Liver (tissue), 9 donors: ENCODE measurements around the gene SF1. TPM values are rescaled to one million over a fixed set of nuclear protein-coding genes. Genes with fewer than 3 reads are reported as not detected.

Experiments
- DNase-seq: peaks from one replicate; pipeline ENCODE4 v3.0.0-alpha.2; 2017; ENCODE audit warnings: low spot score
- H3K27ac ChIP-seq, 2 donors: one replicate each; pipeline ENCODE4 v1.7.0; 2013; ENCODE audit warnings: inconsistent platforms in 2 of 2, low read length in 2 of 2, control low read depth in 1 of 2, low read depth in 1 of 2, mild to moderate bottlenecking in 1 of 2
- H3K27me3 ChIP-seq, 4 donors: one replicate each; pipeline versions ENCODE4 v1.6.1 to v1.7.0; 2013; ENCODE audit warnings: low read length in 3 of 4, inconsistent platforms in 1 of 4, mild to moderate bottlenecking in 1 of 4, moderate library complexity in 1 of 4; ENCODE audit not compliant: control insufficient read depth in 4 of 4, insufficient read depth in 4 of 4
- H3K36me3 ChIP-seq, 4 donors: one replicate each; pipeline versions ENCODE4 v1.6.1 to v1.7.0; 2013; ENCODE audit warnings: low read length in 3 of 4, mild to moderate bottlenecking in 3 of 4, low read depth in 1 of 4, moderate library complexity in 1 of 4; ENCODE audit not compliant: control insufficient read depth in 4 of 4, insufficient read depth in 3 of 4
- H3K4me1 ChIP-seq, 4 donors: one replicate each; pipeline versions ENCODE4 v1.6.1 to v1.7.0; 2013; ENCODE audit warnings: low read length in 3 of 4, mild to moderate bottlenecking in 3 of 4, moderate library complexity in 1 of 4; ENCODE audit not compliant: control insufficient read depth in 4 of 4, insufficient read depth in 4 of 4
- H3K4me3 ChIP-seq, 3 donors: one replicate each; pipeline versions ENCODE4 v1.6.1 to v1.7.0; 2013; ENCODE audit warnings: low read length in 3 of 3, control low read depth in 1 of 3, low read depth in 1 of 3, mild to moderate bottlenecking in 1 of 3
- H3K9ac ChIP-seq, 2 donors: one replicate each; pipeline ENCODE4 v1.7.0; 2013; ENCODE audit warnings: low read length in 2 of 2, mild to moderate bottlenecking in 2 of 2, moderate library complexity in 2 of 2, control low read depth in 1 of 2, low read depth in 1 of 2
- H3K9me3 ChIP-seq, 4 donors: one replicate each; pipeline versions ENCODE4 v1.6.1 to v1.7.0; 2013; ENCODE audit warnings: low read length in 3 of 4; ENCODE audit not compliant: control insufficient read depth in 4 of 4
- ATF3 ChIP-seq: IDR thresholded peaks from 2 replicates; pipeline ENCODE4 v1.6.1; 2016; ENCODE audit warnings: antibody characterized with exemption
- FOXA1 ChIP-seq: IDR thresholded peaks from 2 replicates; pipeline ENCODE4 v1.6.1; 2016; ENCODE audit warnings: antibody characterized with exemption
- FOXA2 ChIP-seq: IDR thresholded peaks from 2 replicates; pipeline ENCODE4 v1.6.1; 2016; ENCODE audit warnings: antibody characterized with exemption
- JUND ChIP-seq, 2 donors: IDR thresholded peaks; 2 replicates each; pipeline ENCODE4 v1.6.1; 2016; ENCODE audit warnings: antibody characterized with exemption in 2 of 2
- MAX ChIP-seq: IDR thresholded peaks from 2 replicates; pipeline ENCODE4 v1.6.1; 2016; ENCODE audit warnings: antibody characterized with exemption
- NR2F2 ChIP-seq: IDR thresholded peaks from 2 replicates; pipeline ENCODE4 v1.6.1; 2016; ENCODE audit warnings: antibody characterized with exemption
- RAD21 ChIP-seq, 2 donors: IDR thresholded peaks; 2 replicates each; pipeline ENCODE4 v1.6.1; 2016; ENCODE audit warnings: antibody characterized with exemption in 2 of 2, mild to moderate bottlenecking in 2 of 2
- REST ChIP-seq: IDR thresholded peaks from 2 replicates; pipeline ENCODE4 v1.6.1; 2016; ENCODE audit warnings: antibody characterized with exemption, mild to moderate bottlenecking
- RXRA ChIP-seq, 2 donors: IDR thresholded peaks; 2 replicates each; pipeline ENCODE4 v1.6.1; 2017 to 2018; ENCODE audit warnings: antibody characterized with exemption in 2 of 2, mild to moderate bottlenecking in 1 of 2
- TAF1 ChIP-seq: conservative IDR thresholded peaks from 2 replicates; pipeline ENCODE4 v1.6.1; 2016; ENCODE audit warnings: antibody characterized with exemption, mild to moderate bottlenecking
- YY1 ChIP-seq: IDR thresholded peaks from 2 replicates; pipeline ENCODE4 v1.6.1; 2016; ENCODE audit warnings: antibody characterized with exemption, mild to moderate bottlenecking
- WGBS: extraction: QIAGEN DNeasy Blood & Tissue Kit; methylation state at CpG from one replicate; pipeline ENCODE4 v1.1.7; 2013; 5-methylcytosine and 5-hydroxymethylcytosine counted together
- polyA plus RNA-seq, 2 donors: library from polyadenylated mRNA; stranded (reverse) in 1 of 2; unstranded in 1 of 2; fragments of 200-250 nt in 1 of 2; fragments of >200 nt in 1 of 2; fragmentation: Nextera tagmentation in 1 of 2; extraction: Ambion mirVana in 1 of 2; gene quantifications; one replicate each; pipeline versions ENCODE4 v1.2.1 to v1.2.3, GENCODE V29; 2013 to 2015
- total RNA-seq, 2 donors: library from RNA; depleted of rRNA; stranded (reverse); fragments of >200 nt; gene quantifications; one replicate each; pipeline ENCODE4 v1.2.3, GENCODE V29; 2014
- donor health status: healthy.
- donor health status: healthy.
- donor health status: healthy.
- donor health status: healthy.
- donor health status: healthy.

The SF1 gene
- total and polyA plus RNA-seq, 4 donors, result 44.9 to 135 (median 50.1) TPM

GRCh38 chr11:64796047-64796756 lies 17.9 kb upstream of the SF1 start:
- H3K36me3 ChIP-seq, result peaks cover 0 to 6% (median under 1%) of the 10 kb centered on the region in 4 donors
- no peaks in the 10 kb centered on the region for H3K27me3 ChIP-seq
- H3K4me3 ChIP-seq, result no peak overlapping the region
- no peak for DNase-seq
- no peak overlapping the region for H3K9ac ChIP-seq
- H3K27ac ChIP-seq, result no peak overlapping the region
- no peaks in the 10 kb centered on the region for H3K9me3 ChIP-seq
- H3K4me1 ChIP-seq, result no peaks in the 10 kb centered on the region
- TF ChIP-seq NR2F2, result no peak
- TF ChIP-seq RAD21 (IDR thresholded peaks at IDR 0.05), result no peak
- no peak for TF ChIP-seq REST
- WGBS, result 84% methylated on average over 19 of the region's 19 CpGs

- no peak overlapping the region for H3K9ac ChIP-seq
- no peaks in the 10 kb centered on the region for H3K27me3 ChIP-seq
- peaks cover 0 to 9% (median 2%) of the 10 kb centered on the region in 4 donors for H3K36me3 ChIP-seq
- no peak for DNase-seq
- H3K4me3 ChIP-seq, result no peak overlapping the region
- H3K4me1 ChIP-seq, result no peaks in the 10 kb centered on the region
- TF ChIP-seq RXRA (IDR thresholded peaks at IDR 0.05) (no peak), MAX (no peak), YY1 (no peak)
- 96% methylated on average over 10 of the region's 10 CpGs for WGBS
- no peaks in the 10 kb centered on the region for H3K9me3 ChIP-seq
- no peak overlapping the region for H3K27ac ChIP-seq
Measured at GRCh38 chr11:64794526-64794925, 16.2 kb upstream of the SF1 start.

- H3K9me3 ChIP-seq, result no peaks in the 10 kb centered on the region
- H3K9ac ChIP-seq, result no peak overlapping the region
- H3K27ac ChIP-seq, result peak overlapping the region in 1 of 2 donors; percentile 5
- H3K36me3 ChIP-seq, result peaks cover 0 to 8% (median 2%) of the 10 kb centered on the region in 4 donors
- H3K27me3 ChIP-seq, result no peaks in the 10 kb centered on the region
- H3K4me3 ChIP-seq, result no peak overlapping the region
- no peak for TF ChIP-seq TAF1
- no peak for TF ChIP-seq YY1
- no peak for TF ChIP-seq JUND (IDR thresholded peaks at IDR 0.05)
- no peak for TF ChIP-seq REST
- TF ChIP-seq FOXA1, result no peak
- TF ChIP-seq FOXA2, result no peak
- no peak for TF ChIP-seq ATF3
- TF ChIP-seq RXRA (IDR thresholded peaks at IDR 0.05), result no peak
- no peaks in the 10 kb centered on the region for H3K4me1 ChIP-seq
- 78% methylated on average over 11 of the region's 11 CpGs for WGBS
- DNase-seq, result no peak
Measured at GRCh38 chr11:64793271-64794160, 15.2 kb upstream of the SF1 start.
